H1 (cell line): Measurements from ENCODE around the gene ARCN1. TPM values are rescaled to one million over a fixed set of nuclear protein-coding genes. Genes with fewer than 3 reads are reported as not detected.

Experiments
- CTCF ChIA-PET: fragments of 300-600 bp; sonication (Branson Sonifier 250); formaldehyde crosslinking; loops from one replicate; lab custom pipeline; 2021; ENCODE audit not compliant: partially characterized antibody; lab: Charles Lee
- POLR2A ChIA-PET: fragments of 300-600 bp; sonication (Branson Sonifier 250); formaldehyde crosslinking; loops from one replicate; lab custom pipeline; 2021; ENCODE audit warnings: inconsistent platforms; ENCODE audit not compliant: partially characterized antibody; lab: Charles Lee
- DNase-seq, 2 experiments: peaks; one replicate each; pipeline versions ENCODE4 v3.0.0 to v3.0.0-alpha.2; 2010 to 2022; ENCODE audit warnings: low spot score in 2 of 2, low read depth in 1 of 2, mixed read lengths in 1 of 2
- FAIRE-seq: peaks from 2 replicates; lab custom pipeline; 2011; peaks lifted over from hg19 to GRCh38; lab: Jason Lieb, UNC
- H2AFZ ChIP-seq: 2 replicates; pipeline ENCODE4 v1.8.1; 2012; ENCODE audit warnings: low read length, inconsistent platforms
- H2AK5ac ChIP-seq: 2 replicates; pipeline ENCODE4 v1.6.1; 2013; ENCODE audit warnings: low read depth, low read length
- H2BK120ac ChIP-seq: replicated peaks from 2 replicates; pipeline ENCODE3; 2013; ENCODE audit warnings: low read depth, low read length, inconsistent platforms
- H2BK12ac ChIP-seq: 2 replicates; pipeline ENCODE4 v1.6.1; 2013; ENCODE audit warnings: low read depth, low read length
- H2BK15ac ChIP-seq: 2 replicates; pipeline ENCODE4 v1.6.1; 2013; ENCODE audit warnings: low read length
- H2BK20ac ChIP-seq: 2 replicates; pipeline ENCODE4 v1.6.1; 2013; ENCODE audit warnings: low read length
- H2BK5ac ChIP-seq: 2 replicates; pipeline ENCODE4 v1.6.1; 2013; ENCODE audit warnings: low read depth, low read length
- H3K14ac ChIP-seq: 2 replicates; pipeline ENCODE4 v1.6.1; 2013; ENCODE audit warnings: inconsistent platforms; ENCODE audit not compliant: insufficient read length
- H3K18ac ChIP-seq: 2 replicates; pipeline ENCODE4 v1.6.1; 2013; ENCODE audit warnings: low read length; ENCODE audit errors: extremely low read depth
- H3K23ac ChIP-seq: 2 replicates; pipeline ENCODE4 v1.6.1; 2013; ENCODE audit warnings: inconsistent platforms; ENCODE audit not compliant: insufficient read length
- H3K23me2 ChIP-seq: 2 replicates; pipeline ENCODE4 v1.6.1; 2013; ENCODE audit warnings: low read depth, low read length
- H3K27ac ChIP-seq: 2 replicates; pipeline ENCODE4 v1.6.1; 2011; ENCODE audit warnings: low read depth, low read length, inconsistent platforms
- H3K27me3 ChIP-seq, 4 experiments: replicated peaks in 1 of 4; 1 replicate in 1 of 4; 2 replicates in 3 of 4; pipeline versions ENCODE4 v1.6.1 to v1.8.1; 2011 to 2013; ENCODE audit warnings: low read length in 3 of 4, mild to moderate bottlenecking in 3 of 4, inconsistent platforms in 2 of 4, mixed read lengths in 2 of 4, moderate library complexity in 1 of 4; ENCODE audit not compliant: control insufficient read depth in 3 of 4, insufficient read depth in 3 of 4; ENCODE audit errors: extremely low read depth in 1 of 4
- H3K36me3 ChIP-seq, 4 experiments: 2 replicates each; pipeline versions ENCODE4 v1.6.1 to v1.8.1; 2011 to 2013; ENCODE audit warnings: mild to moderate bottlenecking in 4 of 4, low read length in 3 of 4, moderate library complexity in 2 of 4, control low read depth in 1 of 4, inconsistent platforms in 1 of 4; ENCODE audit not compliant: insufficient read depth in 4 of 4, control insufficient read depth in 2 of 4
- H3K4ac ChIP-seq: replicated peaks from 2 replicates; pipeline ENCODE3; 2013; ENCODE audit warnings: low read length, low read depth, mixed read lengths, inconsistent platforms; ENCODE audit not compliant: insufficient read length
- H3K4me1 ChIP-seq, 4 experiments: replicated peaks in 1 of 4; 1 replicate in 1 of 4; 2 replicates in 3 of 4; pipeline versions ENCODE4 v1.6.1 to v1.8.1; 2011 to 2013; ENCODE audit warnings: low read length in 3 of 4, inconsistent platforms in 2 of 4, mixed read lengths in 1 of 4; ENCODE audit not compliant: insufficient read depth in 4 of 4, control insufficient read depth in 3 of 4
- H3K4me2 ChIP-seq, 2 experiments: 2 replicates each; pipeline versions ENCODE4 v1.6.1 to v1.8.1; 2011 to 2013; ENCODE audit warnings: low read depth in 2 of 2, low read length in 2 of 2, control low read depth in 1 of 2, inconsistent platforms in 1 of 2, mild to moderate bottlenecking in 1 of 2; ENCODE audit not compliant: insufficient read depth in 1 of 2
- H3K4me3 ChIP-seq, 4 experiments: fragments of 200-600, 300-600 bp in 1 of 4; sonication (generic), shearing (Covaris generic), sonication (Bioruptor Twin) in 1 of 4; 2 replicates each; pipeline versions ENCODE4 v1.5.1 to v1.8.1; 2011 to 2016; ENCODE audit warnings: low read length in 4 of 4, low read depth in 3 of 4, control low read depth in 2 of 4, inconsistent platforms in 2 of 4, mild to moderate bottlenecking in 2 of 4, mixed read lengths in 1 of 4, moderate library complexity in 1 of 4; ENCODE audit not compliant: insufficient read depth in 2 of 4; ENCODE audit errors: extremely low read depth in 1 of 4
- H3K56ac ChIP-seq: replicated peaks from 2 replicates; pipeline ENCODE3; 2013; ENCODE audit warnings: low read depth, mild to moderate bottlenecking, mixed read lengths, low read length, inconsistent platforms; ENCODE audit not compliant: insufficient read length
- H3K79me1 ChIP-seq: 2 replicates; pipeline ENCODE4 v1.6.1; 2013; ENCODE audit warnings: low read depth, low read length, control low read depth
- H3K79me2 ChIP-seq, 2 experiments: 2 replicates each; pipeline versions ENCODE4 v1.6.1 to v1.8.1; 2012 to 2013; ENCODE audit warnings: low read length in 2 of 2, mild to moderate bottlenecking in 2 of 2, inconsistent platforms in 1 of 2; ENCODE audit not compliant: insufficient read depth in 2 of 2, control insufficient read depth in 1 of 2
- H3K9ac ChIP-seq, 4 experiments: replicated peaks in 1 of 4; 1 replicate in 1 of 4; 2 replicates in 3 of 4; pipeline versions ENCODE4 v1.6.1 to v1.8.1; 2011 to 2013; ENCODE audit warnings: low read depth in 3 of 4, low read length in 3 of 4, control low read depth in 2 of 4, mild to moderate bottlenecking in 2 of 4, moderate library complexity in 2 of 4, inconsistent platforms in 1 of 4; ENCODE audit errors: extremely low read depth in 1 of 4
- H3K9me3 ChIP-seq, 2 experiments: 2 replicates each; pipeline versions ENCODE4 v1.6.1 to v1.8.1; 2012 to 2013; ENCODE audit warnings: mild to moderate bottlenecking in 2 of 2, moderate library complexity in 2 of 2, control low read depth in 1 of 2, inconsistent platforms in 1 of 2, low read depth in 1 of 2, low read length in 1 of 2, mixed read lengths in 1 of 2; ENCODE audit not compliant: insufficient read depth in 2 of 2
- H4K20me1 ChIP-seq, 2 experiments: replicated peaks in 1 of 2; 2 replicates each; pipeline versions ENCODE3 to v1.8.1; 2011 to 2013; ENCODE audit warnings: inconsistent platforms in 2 of 2, low read length in 2 of 2, mild to moderate bottlenecking in 1 of 2; ENCODE audit not compliant: insufficient read depth in 2 of 2, control insufficient read depth in 1 of 2
- H4K5ac ChIP-seq: 2 replicates; pipeline ENCODE4 v1.6.1; 2013; ENCODE audit warnings: low read length, low read depth, mixed read lengths, inconsistent platforms; ENCODE audit not compliant: insufficient read length
- H4K8ac ChIP-seq: 2 replicates; pipeline ENCODE4 v1.8.0; 2013; ENCODE audit warnings: mild to moderate bottlenecking, moderate library complexity, low read length, inconsistent platforms; ENCODE audit not compliant: insufficient read depth; ENCODE audit errors: extremely low read depth
- H4K91ac ChIP-seq: replicated peaks from 2 replicates; pipeline ENCODE3; 2013; ENCODE audit warnings: low read length, mixed read lengths, inconsistent platforms; ENCODE audit not compliant: insufficient read length
- ASH2L ChIP-seq: fragments of 200-600, 300-600 bp; sonication (generic); IDR thresholded peaks from one replicate; pipeline ENCODE4 v1.7.1; 2017; ENCODE audit warnings: low read length
- BRCA1 ChIP-seq: IDR thresholded peaks from 2 replicates; pipeline ENCODE4 v1.6.1; 2012; ENCODE audit warnings: low read depth, low read length, improper control_type of control experiment
- EGR1 ChIP-seq: IDR thresholded peaks from 2 replicates; pipeline ENCODE4 v1.6.1; 2011; ENCODE audit warnings: low read depth, low read length, borderline replicate concordance
- HDAC2 ChIP-seq, 2 experiments: fragments of 300-600 bp in 1 of 2; sonication (generic) in 1 of 2; IDR thresholded peaks; 2 replicates each; pipeline ENCODE4 v1.6.1; 2011 to 2012; ENCODE audit warnings: low read depth in 2 of 2, low read length in 2 of 2, mild to moderate bottlenecking in 2 of 2, moderate library complexity in 2 of 2, borderline replicate concordance in 1 of 2, inconsistent platforms in 1 of 2
- HDAC6 ChIP-seq: IDR thresholded peaks from one replicate; pipeline ENCODE4 v1.7.1; 2012; ENCODE audit warnings: low read depth, mild to moderate bottlenecking, inconsistent platforms, low read length, moderate library complexity
- KDM1A ChIP-seq: fragments of 200-600, 300-600 bp; sonication (generic); IDR thresholded peaks from 2 replicates; pipeline ENCODE4 v1.7.1; 2016; ENCODE audit warnings: mild to moderate bottlenecking, low read length, borderline replicate concordance
- POLR2AphosphoS5 ChIP-seq: IDR thresholded peaks from 2 replicates; pipeline ENCODE4 v1.6.1; 2011; ENCODE audit warnings: low read depth, low read length
- SP2 ChIP-seq: IDR thresholded peaks from 2 replicates; pipeline ENCODE4 v1.6.1; 2012; ENCODE audit warnings: mild to moderate bottlenecking, low read length, inconsistent platforms
- WGBS, 2 experiments: shearing (Covaris generic) in 1 of 2; methylation state at CpG; one replicate each; pipeline versions ENCODE4 v1.1.6 to v1.1.7; 2013 to 2015; ENCODE audit warnings: low lambda C conversion rate in 2 of 2, mixed read lengths in 2 of 2, inconsistent platforms in 1 of 2, low coverage in 1 of 2, missing lambda C conversion rate in 1 of 2; ENCODE audit not compliant: insufficient replicate concordance in 2 of 2, insufficient coverage in 1 of 2, insufficient read length in 1 of 2; ENCODE audit errors: extremely low coverage in 1 of 2, missing lambda C conversion rate in 1 of 2; 5-methylcytosine and 5-hydroxymethylcytosine counted together
- polyA plus RNA-seq, 7 experiments: library from polyadenylated mRNA; depleted of rRNA in 3 of 7; stranded (reverse) in 5 of 7; unstranded in 2 of 7; fragments of >200 nt in 5 of 7; fragments of 200-250 nt in 2 of 7; gene quantifications; 1 replicate in 5 of 7; 2 replicates in 1 of 7; 4 replicates in 1 of 7; pipeline versions ENCODE4 v1.2.1 to v1.2.3, GENCODE V29; 2011 to 2013; ENCODE audit warnings: missing spikeins in 2 of 7, mixed read lengths in 2 of 7
- total RNA-seq: library from RNA; stranded (reverse); fragmentation: NEBNext Ultra II Directional; extraction: Animal tissue kit (Norgen Biotek cat#: 25700); gene quantifications from 2 replicates; pipeline ENCODE4 v1.2.1, GENCODE V29; 2021
- TF ChIP-seq, protein P1 (sequence below): IDR thresholded peaks from 2 replicates; pipeline ENCODE4 v1.6.1; 2011; ENCODE audit warnings: low read length, improper control_type of control experiment

Gene ARCN1
- total and polyA plus RNA-seq, 2 of the 8 experiments (the other 6 are each of a cell fraction or from before 2014, with no cell fraction given): 132 to 146 TPM

DNA sequence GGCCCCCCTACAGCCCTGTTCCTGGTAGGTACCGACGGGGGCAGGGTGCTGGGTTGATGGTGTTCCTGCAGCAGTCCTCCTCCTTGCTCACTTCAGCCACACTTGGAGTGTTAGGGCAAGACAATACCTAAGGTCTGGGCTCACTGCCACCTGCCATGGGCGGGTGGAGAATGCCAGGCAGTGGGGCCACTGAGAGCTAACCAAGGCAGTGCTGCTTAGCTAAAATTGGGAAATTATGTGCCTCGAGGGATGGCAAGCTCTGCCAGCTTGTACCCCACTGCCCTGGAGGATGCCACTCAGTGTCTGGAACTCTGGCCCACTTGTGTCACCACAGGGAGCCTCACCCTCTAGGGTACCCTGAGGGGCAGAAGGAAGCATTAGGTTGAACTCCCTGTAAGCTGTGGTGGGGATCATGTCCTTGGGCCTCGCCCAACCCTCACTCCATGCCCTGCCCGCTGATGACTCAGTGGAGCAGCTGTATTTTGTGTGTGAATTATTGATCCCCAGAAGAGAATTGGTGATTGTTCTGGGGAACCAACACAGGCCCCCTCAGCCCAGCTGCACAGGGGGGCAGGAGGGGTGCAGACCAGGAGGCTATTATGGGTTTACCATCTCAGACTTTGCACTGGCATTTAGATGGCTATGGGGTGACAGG lies 53.0 kb downstream of the ARCN1 start:
- Histone ChIP-seq H4K5ac (no peak overlapping the region), H4K20me1 (peaks cover 0 to 14% of the 10 kb centered on the region in 2 experiments), H2AK5ac (no peak overlapping the region), H3K79me2 (peaks cover 7 to 27% of the 10 kb centered on the region in 2 experiments; a peak in 2 of 4 replicates), H3K23me2 (peaks cover 7% of the 10 kb centered on the region), H3K4me2 (no peak overlapping the region), H3K18ac (no peak overlapping the region), H2BK120ac (no peak overlapping the region), H3K27me3 (no peaks in the 10 kb centered on the region), H3K9me3 (no peaks in the 10 kb centered on the region), H4K91ac (no peak overlapping the region), H3K4ac (no peak overlapping the region), H2BK20ac (no peak overlapping the region), H3K27ac (no peak overlapping the region), H3K23ac (no peak overlapping the region), H3K4me1 (peaks cover 0 to 24% (median 20%) of the 10 kb centered on the region in 4 experiments; a peak in 6 of 7 replicates), H3K14ac (no peak overlapping the region), H4K8ac (no peak overlapping the region), H2BK12ac (no peak overlapping the region), H3K9ac (no peak overlapping the region), H3K4me3 (no peak overlapping the region), H2BK15ac (no peak overlapping the region), H3K36me3 (peaks cover 12 to 33% (median 24%) of the 10 kb centered on the region in 4 experiments), H3K56ac (no peak overlapping the region), H2BK5ac (no peak overlapping the region), H3K79me1 (peaks cover 19% of the 10 kb centered on the region), H2AFZ (no peak overlapping the region)
- ChIA-PET CTCF (interaction anchor here (0.6 to 10.4 kb wide), 9 partner anchors 9 to 713 kb away, joined by 3 to 155 read pairs (median 4); partner anchors contain the start of gene PHLDB1), POLR2A (interaction anchor here (2.2 to 28.7 kb wide), 3 partner anchors 10 to 33 kb away, joined by 5 to 574 read pairs (median 574); partner anchors contain the start of gene PHLDB1)
- no peak for DNase-seq
- FAIRE-seq: no peak
- 89% methylated on average over 6 of the region's 6 CpGs; no CpG with 5 or more reads in 1 of the 2 experiments for WGBS, 2 experiments
- TF ChIP-seq POLR2AphosphoS5: no peak
- TF ChIP-seq HDAC2 (IDR thresholded peaks at IDR 0.05; ENCODE audit: borderline replicate concordance in 1 of 2, low read depth in 2 of 2, low read length in 2 of 2): no peak
- TF ChIP-seq SP2: no peak
- TF ChIP-seq HDAC6: no peak
- TF ChIP-seq, protein P1, sequence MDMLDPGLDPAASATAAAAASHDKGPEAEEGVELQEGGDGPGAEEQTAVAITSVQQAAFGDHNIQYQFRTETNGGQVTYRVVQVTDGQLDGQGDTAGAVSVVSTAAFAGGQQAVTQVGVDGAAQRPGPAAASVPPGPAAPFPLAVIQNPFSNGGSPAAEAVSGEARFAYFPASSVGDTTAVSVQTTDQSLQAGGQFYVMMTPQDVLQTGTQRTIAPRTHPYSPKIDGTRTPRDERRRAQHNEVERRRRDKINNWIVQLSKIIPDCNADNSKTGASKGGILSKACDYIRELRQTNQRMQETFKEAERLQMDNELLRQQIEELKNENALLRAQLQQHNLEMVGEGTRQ: no peak
- TF ChIP-seq BRCA1: no peak
- no peak for TF ChIP-seq EGR1
- TF ChIP-seq ASH2L: no peak
- TF ChIP-seq KDM1A: no peak
